GM12873 (cell line): Measurements from ENCODE around the gene KCNK7.

Experiments
- TF ChIP-seq, protein P1 (sequence below): IDR thresholded peaks from 2 replicates; pipeline ENCODE4 v1.5.1; 2012; ENCODE audit warnings: low read depth, mild to moderate bottlenecking, moderate library complexity, low read length, control low read depth; ENCODE audit not compliant: insufficient read depth; ENCODE audit errors: missing control alignments

Gene KCNK7

DNA sequence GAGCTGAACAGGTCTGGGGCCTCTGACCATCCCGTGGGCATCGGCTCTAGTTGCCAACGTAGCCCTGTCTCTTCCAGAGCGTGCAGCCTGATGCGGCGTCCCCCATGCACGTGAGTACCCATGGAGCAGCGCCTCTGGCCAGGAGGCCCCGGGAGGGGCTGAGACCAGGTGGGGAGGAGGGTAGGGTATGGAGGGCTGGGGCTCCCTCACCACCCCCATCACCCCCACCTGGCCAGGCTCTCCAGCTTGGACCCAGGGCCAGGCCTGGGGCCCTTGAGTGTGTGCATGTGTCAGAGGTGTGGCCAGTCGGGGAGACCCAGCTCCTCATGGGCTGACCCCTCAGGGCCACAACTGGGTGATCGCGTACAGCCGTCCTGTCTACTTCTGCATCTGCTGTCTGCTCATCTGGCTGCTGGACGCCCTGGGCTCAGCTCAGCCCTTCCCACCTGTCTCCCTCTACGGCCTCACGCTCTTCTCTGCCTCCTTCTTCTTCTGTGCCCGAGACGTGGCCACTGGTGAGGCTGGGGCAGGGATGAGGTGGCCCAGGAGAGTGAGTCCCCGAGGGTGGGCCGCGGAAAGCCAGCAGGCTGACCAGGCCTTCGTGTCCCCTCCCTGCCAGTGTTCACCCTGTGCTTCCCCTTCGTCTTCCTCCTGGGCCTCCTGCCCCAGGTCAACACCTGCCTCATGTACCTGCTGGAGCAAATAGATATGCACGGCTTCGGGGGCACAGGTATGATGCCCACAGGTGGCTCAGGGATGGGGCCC is 28.4 kb upstream of the KCNK7 start:
- TF ChIP-seq, protein P1, sequence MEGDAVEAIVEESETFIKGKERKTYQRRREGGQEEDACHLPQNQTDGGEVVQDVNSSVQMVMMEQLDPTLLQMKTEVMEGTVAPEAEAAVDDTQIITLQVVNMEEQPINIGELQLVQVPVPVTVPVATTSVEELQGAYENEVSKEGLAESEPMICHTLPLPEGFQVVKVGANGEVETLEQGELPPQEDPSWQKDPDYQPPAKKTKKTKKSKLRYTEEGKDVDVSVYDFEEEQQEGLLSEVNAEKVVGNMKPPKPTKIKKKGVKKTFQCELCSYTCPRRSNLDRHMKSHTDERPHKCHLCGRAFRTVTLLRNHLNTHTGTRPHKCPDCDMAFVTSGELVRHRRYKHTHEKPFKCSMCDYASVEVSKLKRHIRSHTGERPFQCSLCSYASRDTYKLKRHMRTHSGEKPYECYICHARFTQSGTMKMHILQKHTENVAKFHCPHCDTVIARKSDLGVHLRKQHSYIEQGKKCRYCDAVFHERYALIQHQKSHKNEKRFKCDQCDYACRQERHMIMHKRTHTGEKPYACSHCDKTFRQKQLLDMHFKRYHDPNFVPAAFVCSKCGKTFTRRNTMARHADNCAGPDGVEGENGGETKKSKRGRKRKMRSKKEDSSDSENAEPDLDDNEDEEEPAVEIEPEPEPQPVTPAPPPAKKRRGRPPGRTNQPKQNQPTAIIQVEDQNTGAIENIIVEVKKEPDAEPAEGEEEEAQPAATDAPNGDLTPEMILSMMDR, result no peak

DNA sequence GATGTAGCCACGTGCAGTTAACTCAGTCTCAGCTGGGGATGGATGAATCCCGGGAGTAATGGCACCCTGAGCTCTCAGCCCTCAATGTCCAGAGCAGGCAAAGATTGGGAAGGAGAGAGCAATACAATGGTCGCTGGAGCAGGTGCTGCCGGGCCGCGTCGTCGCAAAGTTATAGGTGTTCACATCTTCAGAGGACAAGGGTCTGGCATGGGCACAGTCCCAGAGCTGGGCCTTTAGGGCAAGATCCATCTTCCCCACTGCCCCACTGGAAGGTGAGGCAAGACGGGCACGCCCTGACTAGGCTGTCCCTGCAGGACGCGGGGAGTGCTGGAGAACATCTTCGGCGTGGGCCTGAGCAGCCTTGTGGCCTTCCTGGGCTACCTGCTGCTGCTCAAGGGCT is 27.6 kb upstream of the KCNK7 start:
- TF ChIP-seq, protein P1, result no peak

DNA sequence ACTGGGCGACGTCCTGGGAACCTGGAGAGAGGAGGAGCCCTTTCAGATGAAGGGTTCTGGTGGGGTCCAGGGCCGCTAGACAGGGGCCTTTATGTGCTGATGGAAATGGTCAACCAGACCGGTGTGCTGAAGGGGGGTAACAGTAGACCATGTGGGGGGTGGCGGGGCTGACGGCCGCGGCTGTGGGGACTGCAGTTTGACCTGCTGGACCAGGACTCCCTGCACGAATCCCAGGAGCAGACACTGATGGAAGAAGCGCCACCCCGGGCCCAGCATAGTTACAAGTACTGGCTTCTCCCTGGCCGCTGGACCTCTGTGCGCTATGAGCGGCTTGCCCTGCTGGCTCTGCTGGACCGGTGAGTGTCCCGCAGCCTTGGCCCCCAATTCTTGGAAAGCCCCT is 26.4 kb upstream of the KCNK7 start:
- TF ChIP-seq, protein P1, result no peak

DNA sequence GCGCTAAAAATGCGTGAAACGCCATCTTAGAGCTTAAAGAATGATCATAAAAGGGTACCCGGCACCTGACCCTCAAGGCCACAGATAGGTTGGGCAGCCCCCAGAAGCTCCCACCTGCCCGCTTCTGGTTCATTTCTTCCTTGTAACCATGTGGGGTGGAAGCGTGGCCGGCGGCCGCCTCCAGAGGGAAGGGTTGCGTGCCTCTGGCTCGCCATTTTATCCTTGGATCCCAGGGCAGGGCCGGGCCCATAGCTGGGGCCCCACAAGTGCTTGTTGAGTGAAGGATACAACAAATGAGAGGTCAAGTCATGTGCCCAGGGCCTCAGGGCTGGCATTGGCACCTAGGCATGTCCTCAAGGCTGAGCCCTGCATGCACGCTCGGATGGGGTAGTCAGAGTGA is 25.9 kb upstream of the KCNK7 start:
- TF ChIP-seq, protein P1, result no peak

DNA sequence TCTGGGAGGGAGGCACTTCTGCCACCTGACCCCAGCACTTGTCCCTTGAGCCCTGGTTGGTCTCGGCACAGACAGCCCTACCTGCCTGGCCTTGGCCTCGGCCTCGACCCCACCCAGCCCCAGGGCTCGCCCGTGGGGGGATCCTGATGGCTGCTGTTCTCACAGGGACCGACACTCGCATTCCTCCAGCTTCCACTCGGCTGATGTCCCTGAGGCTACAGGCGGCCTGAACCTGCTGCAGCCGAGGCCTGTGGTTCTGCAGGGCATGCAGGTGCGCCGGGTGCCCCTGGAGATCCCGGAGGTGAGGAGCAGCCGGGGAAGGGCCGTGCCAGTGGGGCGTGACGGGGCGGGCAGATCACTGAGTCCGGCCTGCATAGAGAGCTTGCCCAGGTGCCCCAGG is 25.1 kb upstream of the KCNK7 start:
- TF ChIP-seq, protein P1, result no peak

DNA sequence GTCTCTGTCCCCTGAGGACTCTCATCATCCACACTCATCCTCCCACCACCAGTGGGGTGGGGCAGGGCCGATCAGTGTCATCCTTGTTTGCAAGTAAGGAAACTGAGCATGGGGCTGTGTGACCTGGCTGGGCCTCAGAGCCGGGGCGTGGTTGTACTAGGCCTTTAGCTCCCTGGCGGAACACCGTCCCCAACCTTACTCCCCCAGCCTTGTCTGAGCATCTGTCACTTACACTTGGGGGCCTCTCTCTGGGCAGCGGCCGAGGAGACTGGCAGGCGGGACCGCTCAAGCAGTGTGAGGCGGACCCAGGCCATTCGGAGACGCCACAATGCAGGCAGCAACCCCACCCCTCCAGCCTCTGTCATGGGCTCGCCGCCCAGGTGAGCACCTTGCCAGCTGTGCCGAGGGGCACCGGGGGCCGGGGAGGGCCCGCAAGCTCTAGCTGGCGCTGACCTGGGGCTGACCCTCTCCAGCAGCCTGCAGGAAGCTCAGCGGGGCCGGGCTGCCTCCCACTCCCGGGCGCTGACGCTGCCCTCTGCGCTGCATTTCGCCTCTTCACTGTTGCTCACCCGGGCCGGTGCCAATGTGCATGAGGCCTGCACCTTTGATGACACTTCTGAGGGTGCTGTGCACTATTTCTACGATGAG is 23.8 kb upstream of the KCNK7 start:
- TF ChIP-seq, protein P1, result no peak

DNA sequence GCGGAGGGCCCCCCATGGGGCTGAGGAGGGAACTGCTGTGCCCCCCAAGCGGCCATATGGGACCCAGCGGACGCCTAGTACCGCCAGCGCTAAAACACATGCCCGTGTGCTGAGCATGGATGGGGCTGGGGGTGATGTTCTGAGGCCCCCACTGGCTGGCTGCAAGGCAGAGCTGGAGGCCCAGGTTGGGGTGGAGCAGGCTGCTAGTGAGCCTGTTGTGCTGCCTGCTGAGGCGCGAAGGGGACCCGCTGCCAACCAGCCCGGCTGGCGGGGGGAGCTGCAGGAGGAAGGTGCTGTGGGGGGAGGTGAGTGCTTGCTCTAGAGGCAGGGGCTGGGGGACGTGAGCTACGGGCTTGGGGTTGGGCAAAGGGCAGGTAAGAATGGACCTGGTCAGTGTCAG is 23.2 kb upstream of the KCNK7 start:
- TF ChIP-seq, protein P1, result no peak
